Dendritic cell treated with granulocyte-macrophage colony-stimulating factor and Interleukin-4, amounts not matched to agents 40 ng/mL and 50 ng/mL, for 4 days (primary cell): ENCODE measurements around the gene TGM5.

Experiments
- H3K27ac Mint-ChIP-seq: one replicate; pipeline ENCODE4 v1.8.0; 2022; ENCODE audit warnings: mild to moderate bottlenecking, mixed read lengths
- H3K27me3 Mint-ChIP-seq: one replicate; pipeline ENCODE4 v1.8.0; 2022; ENCODE audit warnings: mild to moderate bottlenecking, mixed read lengths
- H3K36me3 Mint-ChIP-seq: one replicate; pipeline ENCODE4 v1.8.0; 2022; ENCODE audit warnings: low read depth, mixed read lengths
- H3K4me1 Mint-ChIP-seq: one replicate; pipeline ENCODE4 v1.8.0; 2022; ENCODE audit warnings: low read depth, mixed read lengths
- H3K4me3 Mint-ChIP-seq: one replicate; pipeline ENCODE4 v1.8.0; 2022; ENCODE audit warnings: mild to moderate bottlenecking, moderate library complexity, mixed read lengths
- H3K9me3 Mint-ChIP-seq: one replicate; pipeline ENCODE4 v1.8.0; 2022; ENCODE audit warnings: mixed read lengths
- intact Hi-C: fragments of 100-400 bp; cut with micrococcal nuclease; formaldehyde crosslinking; loops from one replicate; pipeline ENCODE4 v1.15.0; 2022

The TGM5 gene

GRCh38 chr15:43249699-43250203, 17.0 kb downstream of the TGM5 start:
- Mint-ChIP-seq H3K9me3 (no peaks in the 10 kb centered on the region), H3K4me3 (no peak overlapping the region), H3K27ac (peak overlapping the region; percentile 87), H3K4me1 (peaks cover 56% of the 10 kb centered on the region), H3K36me3 (no peaks in the 10 kb centered on the region), H3K27me3 (peaks cover 28% of the 10 kb centered on the region)
- intact Hi-C loops: no loop called here

GRCh38 chr15:43249236-43249635, 17.5 kb downstream of the TGM5 start:
- Mint-ChIP-seq H3K4me1 (peaks cover 56% of the 10 kb centered on the region), H3K27ac (peak overlapping the region; percentile 87), H3K9me3 (no peaks in the 10 kb centered on the region), H3K36me3 (no peaks in the 10 kb centered on the region), H3K27me3 (peaks cover 25% of the 10 kb centered on the region), H3K4me3 (no peak overlapping the region)
- intact Hi-C loops: no loop called here

- no peak overlapping the region for H3K27ac Mint-ChIP-seq
- H3K9me3 Mint-ChIP-seq: no peaks in the 10 kb centered on the region
- peaks cover 32% of the 10 kb centered on the region for H3K27me3 Mint-ChIP-seq
Observed at GRCh38 chr15:43246261-43246774, 20.4 kb downstream of the TGM5 start.

GRCh38 chr15:43244092-43244491, 22.6 kb downstream of the TGM5 start:
- H3K9me3 Mint-ChIP-seq: no peaks in the 10 kb centered on the region
- no peak overlapping the region for H3K4me3 Mint-ChIP-seq
- no peak overlapping the region for H3K27ac Mint-ChIP-seq
- peaks cover 40% of the 10 kb centered on the region for H3K27me3 Mint-ChIP-seq
- H3K36me3 Mint-ChIP-seq: no peaks in the 10 kb centered on the region
- intact Hi-C loops: no loop called here
- peaks cover 24% of the 10 kb centered on the region for H3K4me1 Mint-ChIP-seq

More at GRCh38 chr15:43246261-43246774, 20.4 kb downstream of the TGM5 start:
- Mint-ChIP-seq H3K4me1 (peaks cover 32% of the 10 kb centered on the region), H3K36me3 (no peaks in the 10 kb centered on the region), H3K4me3 (no peak overlapping the region)
- intact Hi-C loops: no loop called here

GRCh38 chr15:43243020-43243645, 23.6 kb downstream of the TGM5 start:
- intact Hi-C loops: no loop called here
- Mint-ChIP-seq H3K9me3 (no peaks in the 10 kb centered on the region), H3K27ac (no peak overlapping the region), H3K4me3 (no peak overlapping the region), H3K36me3 (no peaks in the 10 kb centered on the region), H3K4me1 (peaks cover 26% of the 10 kb centered on the region), H3K27me3 (peaks cover 44% of the 10 kb centered on the region)

GRCh38 chr15:43242616-43243015, 24.1 kb downstream of the TGM5 start:
- Mint-ChIP-seq H3K27ac (no peak overlapping the region), H3K4me1 (peaks cover 30% of the 10 kb centered on the region), H3K27me3 (peaks cover 50% of the 10 kb centered on the region), H3K36me3 (no peaks in the 10 kb centered on the region), H3K4me3 (no peak overlapping the region), H3K9me3 (no peaks in the 10 kb centered on the region)
- intact Hi-C loops: no loop called here

- peaks cover 24% of the 10 kb centered on the region for H3K4me1 Mint-ChIP-seq
- no peaks in the 10 kb centered on the region for H3K9me3 Mint-ChIP-seq
- peaks cover 54% of the 10 kb centered on the region for H3K27me3 Mint-ChIP-seq
- intact Hi-C loops: no loop called here
- no peak overlapping the region for H3K4me3 Mint-ChIP-seq
- no peak overlapping the region for H3K27ac Mint-ChIP-seq
- no peaks in the 10 kb centered on the region for H3K36me3 Mint-ChIP-seq
Observed at GRCh38 chr15:43241100-43241499, 25.6 kb downstream of the TGM5 start.

- Mint-ChIP-seq H3K4me1 (peaks cover 24% of the 10 kb centered on the region), H3K4me3 (no peak overlapping the region), H3K27ac (no peak overlapping the region), H3K27me3 (peaks cover 61% of the 10 kb centered on the region), H3K9me3 (no peaks in the 10 kb centered on the region), H3K36me3 (no peaks in the 10 kb centered on the region)
- intact Hi-C loops: no loop called here
Observed at GRCh38 chr15:43239732-43240491, 26.8 kb downstream of the TGM5 start.

GRCh38 chr15:43238671-43239131, 28.0 kb downstream of the TGM5 start:
- Mint-ChIP-seq H3K9me3 (no peaks in the 10 kb centered on the region), H3K27ac (no peak overlapping the region), H3K36me3 (no peaks in the 10 kb centered on the region), H3K4me3 (no peak overlapping the region), H3K27me3 (peaks cover 62% of the 10 kb centered on the region), H3K4me1 (peaks cover 24% of the 10 kb centered on the region)
- intact Hi-C loops: no loop called here

GRCh38 chr15:43237842-43238470, 28.8 kb downstream of the TGM5 start:
- Mint-ChIP-seq H3K4me1 (peaks cover 24% of the 10 kb centered on the region), H3K36me3 (no peaks in the 10 kb centered on the region), H3K27ac (peak overlapping the region; percentile 31), H3K27me3 (peaks cover 61% of the 10 kb centered on the region), H3K9me3 (no peaks in the 10 kb centered on the region), H3K4me3 (no peak overlapping the region)
- intact Hi-C loops: no loop called here

GRCh38 chr15:43235536-43235935, 31.2 kb downstream of the TGM5 start:
- H3K27me3 Mint-ChIP-seq: peaks cover 44% of the 10 kb centered on the region
- no peak overlapping the region for H3K27ac Mint-ChIP-seq
- no peak overlapping the region for H3K4me3 Mint-ChIP-seq
- intact Hi-C loops: no loop called here
- H3K9me3 Mint-ChIP-seq: no peaks in the 10 kb centered on the region
- H3K4me1 Mint-ChIP-seq: peaks cover 24% of the 10 kb centered on the region
- H3K36me3 Mint-ChIP-seq: no peaks in the 10 kb centered on the region

- no peaks in the 10 kb centered on the region for H3K4me1 Mint-ChIP-seq
- H3K4me3 Mint-ChIP-seq: no peak overlapping the region
- no peaks in the 10 kb centered on the region for H3K36me3 Mint-ChIP-seq
- no peaks in the 10 kb centered on the region for H3K9me3 Mint-ChIP-seq
- intact Hi-C loops: no loop called here
- H3K27ac Mint-ChIP-seq: no peak overlapping the region
- H3K27me3 Mint-ChIP-seq: peaks cover 48% of the 10 kb centered on the region
Observed at GRCh38 chr15:43232289-43232874, 34.3 kb downstream of the TGM5 start.

GRCh38 chr15:43230640-43231115, 36.0 kb downstream of the TGM5 start:
- no peaks in the 10 kb centered on the region for H3K36me3 Mint-ChIP-seq
- no peaks in the 10 kb centered on the region for H3K9me3 Mint-ChIP-seq
- peak overlapping the region; percentile 1 for H3K27ac Mint-ChIP-seq
- peaks cover 40% of the 10 kb centered on the region for H3K27me3 Mint-ChIP-seq
- H3K4me3 Mint-ChIP-seq: no peak overlapping the region
- H3K4me1 Mint-ChIP-seq: no peaks in the 10 kb centered on the region
- intact Hi-C loops: no loop called here
